Panc1 (cell line): ENCODE data around the gene MYO5B.

Experiments used
- POLR2AphosphoS5 ChIP-seq: IDR thresholded peaks from 2 replicates; pipeline ENCODE4 v1.6.1; 2012; ENCODE audit warnings: mild to moderate bottlenecking, low read depth, low read length, moderate library complexity
- REST ChIP-seq, 2 experiments: IDR thresholded peaks; 2 replicates each; pipeline ENCODE4 v1.6.1; 2011 to 2012; ENCODE audit warnings: low read depth in 2 of 2, control low read depth in 1 of 2, low read length in 1 of 2, mild to moderate bottlenecking in 1 of 2, moderate library complexity in 1 of 2; ENCODE audit not compliant: insufficient read depth in 1 of 2
- SIN3A ChIP-seq: IDR thresholded peaks from 2 replicates; pipeline ENCODE4 v1.6.1; 2012; ENCODE audit warnings: low read depth, mild to moderate bottlenecking, low read length, moderate library complexity, borderline replicate concordance; ENCODE audit not compliant: insufficient read depth
- TF ChIP-seq, protein P1 (sequence below): fragments of 450-650 bp; IDR thresholded peaks from 2 replicates; pipeline ENCODE4 v1.5.1; 2017; ENCODE audit warnings: mild to moderate bottlenecking

GRCh38 chr18:49910019-49910418 is 284.9 kb downstream of the MYO5B start:
- TF ChIP-seq, protein P1, sequence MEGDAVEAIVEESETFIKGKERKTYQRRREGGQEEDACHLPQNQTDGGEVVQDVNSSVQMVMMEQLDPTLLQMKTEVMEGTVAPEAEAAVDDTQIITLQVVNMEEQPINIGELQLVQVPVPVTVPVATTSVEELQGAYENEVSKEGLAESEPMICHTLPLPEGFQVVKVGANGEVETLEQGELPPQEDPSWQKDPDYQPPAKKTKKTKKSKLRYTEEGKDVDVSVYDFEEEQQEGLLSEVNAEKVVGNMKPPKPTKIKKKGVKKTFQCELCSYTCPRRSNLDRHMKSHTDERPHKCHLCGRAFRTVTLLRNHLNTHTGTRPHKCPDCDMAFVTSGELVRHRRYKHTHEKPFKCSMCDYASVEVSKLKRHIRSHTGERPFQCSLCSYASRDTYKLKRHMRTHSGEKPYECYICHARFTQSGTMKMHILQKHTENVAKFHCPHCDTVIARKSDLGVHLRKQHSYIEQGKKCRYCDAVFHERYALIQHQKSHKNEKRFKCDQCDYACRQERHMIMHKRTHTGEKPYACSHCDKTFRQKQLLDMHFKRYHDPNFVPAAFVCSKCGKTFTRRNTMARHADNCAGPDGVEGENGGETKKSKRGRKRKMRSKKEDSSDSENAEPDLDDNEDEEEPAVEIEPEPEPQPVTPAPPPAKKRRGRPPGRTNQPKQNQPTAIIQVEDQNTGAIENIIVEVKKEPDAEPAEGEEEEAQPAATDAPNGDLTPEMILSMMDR = no peak
- TF ChIP-seq SIN3A (no peak), REST (IDR thresholded peaks at IDR 0.05; ENCODE audit: insufficient read depth in 1 of 2, low read depth in 2 of 2, low read length in 1 of 2) (no peak), POLR2AphosphoS5 (no peak)
